GM12875 (cell line): ENCODE measurements around the gene BAIAP2.

Experiments
- H3K4me3 ChIP-seq: one replicate; pipeline ENCODE4 v1.5.1; 2011; ENCODE audit warnings: low read depth, low read length, control low read depth
- TF ChIP-seq, protein P1 (sequence below): IDR thresholded peaks from 2 replicates; pipeline ENCODE4 v1.5.1; 2011; ENCODE audit warnings: low read depth, mild to moderate bottlenecking, control low read depth, inconsistent platforms, low read length, moderate library complexity, borderline replicate concordance; ENCODE audit not compliant: insufficient read depth

Gene BAIAP2

GRCh38 chr17:81086789-81087551 lies 52.0 kb downstream of the BAIAP2 start:
- TF ChIP-seq, protein P1, sequence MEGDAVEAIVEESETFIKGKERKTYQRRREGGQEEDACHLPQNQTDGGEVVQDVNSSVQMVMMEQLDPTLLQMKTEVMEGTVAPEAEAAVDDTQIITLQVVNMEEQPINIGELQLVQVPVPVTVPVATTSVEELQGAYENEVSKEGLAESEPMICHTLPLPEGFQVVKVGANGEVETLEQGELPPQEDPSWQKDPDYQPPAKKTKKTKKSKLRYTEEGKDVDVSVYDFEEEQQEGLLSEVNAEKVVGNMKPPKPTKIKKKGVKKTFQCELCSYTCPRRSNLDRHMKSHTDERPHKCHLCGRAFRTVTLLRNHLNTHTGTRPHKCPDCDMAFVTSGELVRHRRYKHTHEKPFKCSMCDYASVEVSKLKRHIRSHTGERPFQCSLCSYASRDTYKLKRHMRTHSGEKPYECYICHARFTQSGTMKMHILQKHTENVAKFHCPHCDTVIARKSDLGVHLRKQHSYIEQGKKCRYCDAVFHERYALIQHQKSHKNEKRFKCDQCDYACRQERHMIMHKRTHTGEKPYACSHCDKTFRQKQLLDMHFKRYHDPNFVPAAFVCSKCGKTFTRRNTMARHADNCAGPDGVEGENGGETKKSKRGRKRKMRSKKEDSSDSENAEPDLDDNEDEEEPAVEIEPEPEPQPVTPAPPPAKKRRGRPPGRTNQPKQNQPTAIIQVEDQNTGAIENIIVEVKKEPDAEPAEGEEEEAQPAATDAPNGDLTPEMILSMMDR, result no peak
- no peak overlapping the region for H3K4me3 ChIP-seq

DNA sequence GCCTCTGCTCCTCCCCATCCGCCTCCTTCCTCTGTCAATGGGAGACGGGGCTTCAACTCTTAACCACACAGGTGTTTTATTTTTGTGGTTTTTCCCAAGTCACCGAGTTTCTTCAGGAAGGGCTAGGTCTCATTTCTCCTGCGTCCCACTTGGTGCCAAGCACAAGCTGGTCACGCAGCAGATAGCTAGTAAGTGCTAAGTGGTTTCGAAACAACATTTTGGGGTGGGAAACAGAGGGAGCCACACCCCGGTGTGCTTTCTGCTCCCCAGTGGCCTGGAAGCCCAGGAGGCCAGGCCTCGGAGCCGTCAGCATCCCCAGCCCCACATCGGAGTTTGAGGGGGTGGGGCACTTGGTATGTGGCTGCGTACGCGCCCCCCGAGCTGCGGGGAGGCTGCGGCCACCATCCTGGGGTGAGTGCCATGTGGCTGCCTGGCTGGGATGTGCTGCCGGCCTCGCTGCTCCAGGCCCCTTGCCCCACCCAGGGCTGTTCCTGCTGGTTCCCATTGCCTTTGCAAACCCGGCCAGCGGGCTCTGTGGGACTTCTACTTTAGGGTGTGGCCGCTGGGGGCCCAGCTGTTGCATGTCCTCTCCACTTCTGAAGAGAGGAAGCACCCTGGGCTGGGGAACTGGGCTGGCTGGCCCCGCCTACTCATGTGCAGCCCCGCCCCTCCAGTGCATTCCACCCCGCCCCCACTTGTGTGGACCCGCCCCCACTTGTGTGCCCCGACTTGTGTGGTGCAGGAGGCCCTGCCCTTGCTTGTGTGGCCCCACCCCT lies 55.6 kb downstream of the BAIAP2 start:
- TF ChIP-seq, protein P1, result no peak
- H3K4me3 ChIP-seq, result no peak overlapping the region

GRCh38 chr17:81091154-81091553 lies 56.2 kb downstream of the BAIAP2 start:
- TF ChIP-seq, protein P1, result no peak

GRCh38 chr17:81091774-81092517 lies 57.0 kb downstream of the BAIAP2 start:
- TF ChIP-seq, protein P1, result no peak

More at GRCh38 chr17:81091154-81091553, 56.2 kb downstream of the BAIAP2 start:
- H3K4me3 ChIP-seq, result no peak overlapping the region

DNA sequence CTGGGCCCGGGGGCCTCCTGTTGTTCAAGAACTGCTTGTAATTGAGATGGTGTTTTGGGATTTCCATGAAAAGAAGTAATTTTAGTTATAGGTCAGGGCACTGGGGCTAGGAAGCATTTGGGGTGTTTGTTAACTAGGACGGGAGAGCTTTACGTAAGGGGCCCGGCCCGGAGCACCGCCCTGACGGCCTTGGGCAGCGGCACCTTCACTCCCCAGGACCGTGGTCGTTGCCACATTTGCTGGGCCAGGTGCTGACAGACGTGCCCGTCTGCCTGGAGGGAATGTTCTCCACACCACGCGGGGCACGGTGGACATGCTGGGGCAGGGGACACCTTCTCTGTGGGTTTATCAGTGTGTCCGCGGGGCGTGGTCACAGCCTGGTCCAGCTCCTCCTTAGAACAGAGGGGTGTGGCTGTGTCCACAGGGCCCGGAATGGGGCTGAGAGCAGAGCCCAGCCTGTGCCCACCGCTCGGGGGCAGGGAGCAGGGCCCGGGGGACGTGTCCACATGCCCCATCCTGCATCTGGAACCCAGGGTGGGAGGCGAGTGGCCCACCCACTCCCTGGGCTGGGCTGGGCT lies 57.7 kb downstream of the BAIAP2 start:
- H3K4me3 ChIP-seq, result no peak overlapping the region
- TF ChIP-seq, protein P1, result no peak

More at GRCh38 chr17:81091774-81092517, 57.0 kb downstream of the BAIAP2 start:
- no peak overlapping the region for H3K4me3 ChIP-seq

DNA sequence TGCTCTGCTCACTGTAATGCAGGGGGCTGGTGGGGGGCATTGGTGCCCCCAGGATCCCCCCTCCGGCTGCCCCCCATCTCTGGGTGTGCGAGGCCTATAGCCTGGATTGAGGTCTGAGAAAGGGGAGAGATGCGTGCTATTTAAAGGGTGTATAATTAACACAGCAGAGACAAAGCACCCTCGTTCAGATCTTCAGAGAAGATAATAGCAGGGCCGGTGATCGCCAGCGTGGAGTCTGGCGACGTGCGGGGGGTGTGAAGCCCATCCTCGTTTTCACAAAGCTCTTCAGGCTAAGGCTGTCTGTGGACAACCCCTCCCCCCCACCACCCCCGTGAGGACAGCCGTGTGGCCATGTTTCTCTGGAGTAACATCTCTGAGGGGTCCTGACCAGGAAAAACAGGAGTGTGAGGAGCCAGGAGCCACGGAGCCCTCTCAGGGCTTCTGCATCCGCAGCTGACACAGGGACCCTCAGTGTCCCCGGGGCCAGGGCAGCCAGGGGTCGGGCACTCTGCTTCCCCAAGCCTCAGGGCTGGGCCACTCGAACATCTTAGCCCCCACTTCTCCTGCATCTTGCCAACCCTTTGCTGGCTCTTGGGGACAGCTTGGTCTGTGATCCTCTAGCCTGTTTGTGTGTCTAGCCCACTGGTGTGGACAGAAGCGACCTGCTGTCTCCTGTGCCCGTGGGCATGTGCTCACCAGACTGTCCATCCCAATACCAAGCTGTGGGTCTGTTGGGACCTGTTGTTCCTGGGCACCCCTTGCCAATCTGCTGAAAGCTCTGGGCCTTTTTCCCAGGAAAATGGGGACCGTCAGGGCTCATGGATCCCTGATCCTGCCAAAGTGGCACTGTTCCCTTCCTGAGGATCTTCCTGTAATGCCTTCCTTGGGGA lies 58.9 kb downstream of the BAIAP2 start:
- no peak overlapping the region for H3K4me3 ChIP-seq
- TF ChIP-seq, protein P1, result no peak
